Measurements from ENCODE around the gene IL7R. TPM values are rescaled to one million over a fixed set of nuclear protein-coding genes. Genes with fewer than 3 reads are reported as not detected.
"Not testable (repeated sequence)": the region's sequence is repeated elsewhere in the genome, so short reads cannot be mapped to it uniquely, and the experiment has no call there.

The IL7R gene
- total and polyA plus RNA-seq, 7 experiments from 2014 or later: 341 to 1,298 (median 690) TPM

- POLR2A ChIA-PET: interaction anchor here (0.9 to 3.1 kb wide), 3 partner anchors 8 to 107 kb away, joined by 3 to 17 read pairs (median 10); no protein-coding TSS in a partner anchor
- ATAC-seq (no peak), DNase-seq (no peak)
- Mint-ChIP-seq H3K4me1 (peaks cover 0 to 8% (median 0%) of the 10 kb centered on the region in 7 donors), H3K4me3 (no peak overlapping the region), H3K36me3 (peaks cover 0 to 5% (median 0%) of the 10 kb centered on the region in 5 donors), H3K9me3 (peaks cover 0 to 3% (median 0%) of the 10 kb centered on the region in 11 donors), H3K27ac (no peak overlapping the region), H3K27me3 (no peaks in the 10 kb centered on the region)
- Histone ChIP-seq H3K36me3 (ENCODE audit: control insufficient read depth in 2 of 3, insufficient read depth in 3 of 3, low read length in 3 of 3) (no peaks in the 10 kb centered on the region), H3K4me3 (ENCODE audit: low read length) (no peak overlapping the region), H3K4me1 (ENCODE audit: control insufficient read depth in 2 of 2, insufficient read depth in 2 of 2, low read length in 2 of 2) (no peaks in the 10 kb centered on the region), H3K27ac (ENCODE audit: low read depth, low read length) (no peak overlapping the region), H3K27me3 (ENCODE audit: control insufficient read depth in 2 of 2, insufficient read depth in 2 of 2, low read length in 2 of 2) (no peaks in the 10 kb centered on the region), H3K9me3 (ENCODE audit: control insufficient read depth in 2 of 3, low read length in 3 of 3) (no peaks in the 10 kb centered on the region)
- intact Hi-C loops (cut with micrococcal nuclease): loop anchor here in 1 of 2 donors (1.0 kb wide), 1 partner anchor 8 kb away; no protein-coding TSS in a partner anchor
- CTCF ChIA-PET: interaction anchor here (1.0 kb wide), 1 partner anchor 32 kb away, joined by 3 read pairs; no protein-coding TSS in a partner anchor
Observed at GRCh38 chr5:35890021-35891020, 33.6 kb downstream of the IL7R start.

DNA sequence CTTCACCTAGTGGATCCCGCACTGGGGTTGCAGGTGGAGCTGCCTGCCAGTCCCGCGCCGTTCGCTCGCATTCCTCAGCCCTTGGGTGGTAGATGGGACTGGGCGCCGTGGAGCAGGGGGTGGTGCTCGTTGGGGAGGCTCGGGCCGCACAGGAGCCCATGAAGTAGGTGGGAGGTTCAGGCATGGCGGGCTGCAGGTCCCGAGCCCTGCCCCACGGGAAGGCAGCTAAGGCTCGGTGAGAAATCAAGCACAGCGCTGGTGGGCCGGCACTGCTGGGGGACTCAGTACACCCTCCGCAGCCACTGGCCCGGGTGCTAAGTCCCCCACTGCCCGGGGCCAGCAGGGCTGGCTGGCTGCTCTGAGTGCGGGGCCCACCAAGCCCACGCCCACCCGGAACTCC lies 36.1 kb downstream of the IL7R start:
- CTCF ChIA-PET; H3K9me3 ChIP-seq (ENCODE audit: control insufficient read depth in 2 of 3, low read length in 3 of 3); H3K36me3 Mint-ChIP-seq; H3K4me3 ChIP-seq (ENCODE audit: low read length); DNase-seq; intact Hi-C loops (cut with micrococcal nuclease); H3K36me3 ChIP-seq (ENCODE audit: control insufficient read depth in 2 of 3, insufficient read depth in 3 of 3, low read length in 3 of 3); H3K27me3 ChIP-seq (ENCODE audit: control insufficient read depth in 2 of 2, insufficient read depth in 2 of 2, low read length in 2 of 2); H3K4me1 ChIP-seq (ENCODE audit: control insufficient read depth in 2 of 2, insufficient read depth in 2 of 2, low read length in 2 of 2); H3K27ac ChIP-seq (ENCODE audit: low read depth, low read length); H3K27me3 Mint-ChIP-seq; H3K27ac Mint-ChIP-seq; H3K9me3 Mint-ChIP-seq; ATAC-seq; H3K4me3 Mint-ChIP-seq: not testable (repeated sequence)
- POLR2A ChIA-PET: interaction anchor here (1.6 kb wide), 1 partner anchor 11 kb away, joined by 3 read pairs; no protein-coding TSS in a partner anchor
- peaks cover 0 to 17% (median 3%) of the 10 kb centered on the region in 7 donors for H3K4me1 Mint-ChIP-seq

DNA sequence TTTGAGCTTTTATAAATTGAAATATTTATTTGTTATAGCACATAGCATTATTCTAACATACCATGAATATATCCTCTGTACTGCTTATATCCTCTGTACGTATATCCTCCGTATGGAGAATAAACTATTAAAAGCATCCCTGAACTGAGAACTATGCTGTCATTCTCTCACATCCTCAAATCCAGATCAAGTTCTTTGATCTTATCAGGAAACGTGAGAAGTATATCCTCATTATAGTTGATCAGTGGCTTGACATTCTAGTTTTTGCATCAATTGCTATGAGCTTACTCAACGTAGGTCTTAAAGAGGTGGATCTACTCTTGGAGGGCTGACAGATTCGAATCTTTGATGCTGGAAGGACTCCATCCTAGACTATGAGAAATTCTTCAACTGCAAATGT lies 37.4 kb downstream of the IL7R start:
- H3K9me3 ChIP-seq (ENCODE audit: control insufficient read depth in 2 of 3, low read length in 3 of 3): no peaks in the 10 kb centered on the region
- intact Hi-C loops (cut with micrococcal nuclease): loop anchor here in 1 of 2 donors (1.0 kb wide), 1 partner anchor 8 kb away; no protein-coding TSS in a partner anchor
- no peak overlapping the region for H3K4me3 ChIP-seq (ENCODE audit: low read length)
- no peak overlapping the region for H3K4me3 Mint-ChIP-seq
- POLR2A ChIA-PET: interaction anchor here (0.8 to 1.1 kb wide), 3 partner anchors 12 to 38 kb away, joined by 4 to 5 read pairs (median 4); no protein-coding TSS in a partner anchor
- CTCF ChIA-PET: interaction anchor here (0.5 kb wide), 1 partner anchor 337 kb away, joined by 3 read pairs; no protein-coding TSS in a partner anchor
- H3K9me3 Mint-ChIP-seq: peaks cover 0 to 3% (median 0%) of the 10 kb centered on the region in 11 donors
- ATAC-seq (no peak), DNase-seq (no peak)
- no peak overlapping the region for H3K27ac ChIP-seq (ENCODE audit: low read depth, low read length)
- H3K27ac Mint-ChIP-seq: no peak overlapping the region
- peaks cover 0 to 1% of the 10 kb centered on the region in 2 donors for H3K4me1 ChIP-seq (ENCODE audit: control insufficient read depth in 2 of 2, insufficient read depth in 2 of 2, low read length in 2 of 2)
- H3K27me3 ChIP-seq (ENCODE audit: control insufficient read depth in 2 of 2, insufficient read depth in 2 of 2, low read length in 2 of 2): no peaks in the 10 kb centered on the region
- no peaks in the 10 kb centered on the region for H3K36me3 ChIP-seq (ENCODE audit: control insufficient read depth in 2 of 3, insufficient read depth in 3 of 3, low read length in 3 of 3)
- peaks cover 0 to 5% (median 0%) of the 10 kb centered on the region in 5 donors for H3K36me3 Mint-ChIP-seq
- H3K27me3 Mint-ChIP-seq: no peaks in the 10 kb centered on the region
- H3K4me1 Mint-ChIP-seq: peaks cover 4 to 24% (median 7%) of the 10 kb centered on the region in 7 donors

DNA sequence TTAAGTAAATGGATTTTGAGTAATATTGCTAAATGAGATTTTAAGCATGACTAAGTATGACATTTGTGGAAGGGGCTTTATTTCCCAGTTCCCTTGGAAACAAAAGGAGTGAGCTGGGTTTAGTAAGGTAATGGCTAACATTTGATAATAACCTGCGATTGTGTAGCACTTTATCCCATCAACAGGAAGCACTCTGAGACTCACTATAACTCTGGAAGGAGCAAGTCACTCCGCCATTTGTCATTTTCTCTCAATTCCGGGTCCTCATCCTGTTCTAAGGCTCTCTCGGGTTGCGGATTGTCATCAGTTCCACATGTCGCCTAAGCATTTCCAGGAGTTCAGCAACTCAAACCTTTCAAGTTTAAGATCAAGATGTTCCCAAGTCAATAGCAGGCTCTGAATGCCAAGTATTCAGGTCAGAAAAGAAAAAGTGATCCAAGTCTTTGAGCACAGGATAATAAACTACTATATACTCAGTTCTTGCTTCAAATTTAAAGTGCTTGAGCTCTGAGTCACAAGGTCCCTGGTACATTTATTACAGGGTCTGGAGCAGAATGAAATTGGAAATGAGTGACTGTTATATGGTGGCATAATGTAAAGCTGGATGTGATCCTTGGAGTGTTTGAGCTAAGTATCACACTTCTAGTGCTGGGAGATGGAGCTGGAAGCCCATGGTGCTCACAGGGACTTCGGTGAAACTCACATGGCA lies 42.4 kb downstream of the IL7R start:
- no peak for DNase-seq
- ATAC-seq: no peak
- H3K9me3 ChIP-seq (ENCODE audit: control insufficient read depth in 2 of 3, low read length in 3 of 3): no peaks in the 10 kb centered on the region
- Mint-ChIP-seq H3K27me3 (no peaks in the 10 kb centered on the region), H3K4me3 (peak overlapping the region in 9 of 10 donors; percentile 28 to 84 (median 39)), H3K4me1 (peaks cover 24 to 58% (median 46%) of the 10 kb centered on the region in 7 donors), H3K27ac (peak overlapping the region; percentile 13 to 83 (median 53)), H3K36me3 (peaks cover 0 to 4% (median 0%) of the 10 kb centered on the region in 5 donors), H3K9me3 (peaks cover 0 to 4% (median 0%) of the 10 kb centered on the region in 11 donors)
- no peaks in the 10 kb centered on the region for H3K36me3 ChIP-seq (ENCODE audit: control insufficient read depth in 2 of 3, insufficient read depth in 3 of 3, low read length in 3 of 3)
- no peaks in the 10 kb centered on the region for H3K27me3 ChIP-seq (ENCODE audit: control insufficient read depth in 2 of 2, insufficient read depth in 2 of 2, low read length in 2 of 2)
- ChIA-PET POLR2A (interaction anchor here (0.6 to 2.2 kb wide), 11 partner anchors 14 to 132 kb away, joined by 3 to 8 read pairs (median 5); partner anchors contain the start of gene IL7R), CTCF (interaction anchor here (0.6 to 1.4 kb wide), 2 partner anchors 122 to 1116 kb away, joined by 3 read pairs; no protein-coding TSS in a partner anchor)
- H3K4me1 ChIP-seq (ENCODE audit: control insufficient read depth in 2 of 2, insufficient read depth in 2 of 2, low read length in 2 of 2): peaks cover 10 to 12% of the 10 kb centered on the region in 2 donors
- H3K27ac ChIP-seq (ENCODE audit: low read depth, low read length): no peak overlapping the region
- H3K4me3 ChIP-seq (ENCODE audit: low read length): no peak overlapping the region
- intact Hi-C loops (cut with micrococcal nuclease): loop anchor here in 1 of 2 donors (1.0 kb wide), 1 partner anchor 15 kb away; no protein-coding TSS in a partner anchor

- H3K36me3 Mint-ChIP-seq: peaks cover 0 to 11% (median 0%) of the 10 kb centered on the region in 5 donors
- intact Hi-C loops (cut with micrococcal nuclease): loop anchor here (1.0 to 10.0 kb wide), 3 partner anchors 15 to 255 kb away; partner anchors contain the start of genes LMBRD2 (in 1 of the 2) and SKP2 (in 1 of the 2)
- ATAC-seq (no peak), DNase-seq (no peak)
- no peaks in the 10 kb centered on the region for H3K27me3 Mint-ChIP-seq
- Histone ChIP-seq H3K4me3 (ENCODE audit: low read length) (no peak overlapping the region), H3K27me3 (ENCODE audit: control insufficient read depth in 2 of 2, insufficient read depth in 2 of 2, low read length in 2 of 2) (no peaks in the 10 kb centered on the region), H3K27ac (ENCODE audit: low read depth, low read length) (no peak overlapping the region), H3K9me3 (ENCODE audit: control insufficient read depth in 2 of 3, low read length in 3 of 3) (no peaks in the 10 kb centered on the region), H3K4me1 (ENCODE audit: control insufficient read depth in 2 of 2, insufficient read depth in 2 of 2, low read length in 2 of 2) (peaks cover 10 to 12% of the 10 kb centered on the region in 2 donors), H3K36me3 (ENCODE audit: control insufficient read depth in 2 of 3, insufficient read depth in 3 of 3, low read length in 3 of 3) (no peaks in the 10 kb centered on the region)
- ChIA-PET CTCF (interaction anchor here (1.4 kb wide), 1 partner anchor 123 kb away, joined by 3 read pairs; no protein-coding TSS in a partner anchor), POLR2A (interaction anchor here (0.7 to 2.2 kb wide), 7 partner anchors 15 to 120 kb away, joined by 3 to 8 read pairs (median 5); partner anchors contain the start of gene IL7R)
- peak overlapping the region in 8 of 10 donors; percentile 28 to 84 (median 46) for H3K4me3 Mint-ChIP-seq
- peaks cover 0 to 8% (median 0%) of the 10 kb centered on the region in 11 donors for H3K9me3 Mint-ChIP-seq
- H3K27ac Mint-ChIP-seq: peak overlapping the region; percentile 13 to 83 (median 62)
- peaks cover 24 to 65% (median 53%) of the 10 kb centered on the region in 7 donors for H3K4me1 Mint-ChIP-seq
Observed at GRCh38 chr5:35899800-35900199, 43.1 kb downstream of the IL7R start.

Data from naive thymus-derived CD4-positive, alpha-beta T cell (primary cell).